ENCODE data around the gene GLRX.

GLRX gene

GRCh38 chr5:95824747-95825146, 2.2 kb upstream of the GLRX start:
- peaks cover 25% of the 10 kb centered on the region for H3K4me1 ChIP-seq (ENCODE audit: control insufficient read depth, insufficient read depth, low read length)
- no peaks in the 10 kb centered on the region for H3K36me3 ChIP-seq (ENCODE audit: control insufficient read depth, insufficient read depth, low read length)
- no peak overlapping the region for H3K27ac ChIP-seq (ENCODE audit: low read depth, low read length)
- no peak overlapping the region for H3K4me3 ChIP-seq (ENCODE audit: low read depth, low read length)
- H3K27me3 ChIP-seq (ENCODE audit: control insufficient read depth, insufficient read depth, low read length): no peaks in the 10 kb centered on the region
- H3K9ac ChIP-seq (ENCODE audit: low read length): no peak overlapping the region
- no peaks in the 10 kb centered on the region for H3K9me3 ChIP-seq (ENCODE audit: control insufficient read depth, insufficient read depth, low read depth, low read length)

GRCh38 chr5:95823738-95824609, 1.4 kb upstream of the GLRX start:
- peaks cover 25% of the 10 kb centered on the region for H3K4me1 ChIP-seq (ENCODE audit: control insufficient read depth, insufficient read depth, low read length)
- H3K27me3 ChIP-seq (ENCODE audit: control insufficient read depth, insufficient read depth, low read length): no peaks in the 10 kb centered on the region
- H3K9me3 ChIP-seq (ENCODE audit: control insufficient read depth, insufficient read depth, low read depth, low read length): no peaks in the 10 kb centered on the region
- no peak overlapping the region for H3K9ac ChIP-seq (ENCODE audit: low read length)
- no peak overlapping the region for H3K27ac ChIP-seq (ENCODE audit: low read depth, low read length)
- H3K4me3 ChIP-seq (ENCODE audit: low read depth, low read length): peak overlapping the region; percentile 84; the same call in 1 of the 2 replicates
- H3K36me3 ChIP-seq (ENCODE audit: control insufficient read depth, insufficient read depth, low read length): no peaks in the 10 kb centered on the region

GRCh38 chr5:95823218-95823737, 752 bp upstream of the GLRX start:
- Histone ChIP-seq H3K27ac (ENCODE audit: low read depth, low read length) (peak overlapping the region; percentile 14; the same call in 1 of the 2 replicates), H3K27me3 (ENCODE audit: control insufficient read depth, insufficient read depth, low read length) (no peaks in the 10 kb centered on the region), H3K4me1 (ENCODE audit: control insufficient read depth, insufficient read depth, low read length) (peaks cover 27% of the 10 kb centered on the region), H3K36me3 (ENCODE audit: control insufficient read depth, insufficient read depth, low read length) (no peaks in the 10 kb centered on the region), H3K9ac (ENCODE audit: low read length) (peak overlapping the region; percentile 9), H3K4me3 (ENCODE audit: low read depth, low read length) (peak overlapping the region; percentile 84; the same call in 1 of the 2 replicates), H3K9me3 (ENCODE audit: control insufficient read depth, insufficient read depth, low read depth, low read length) (no peaks in the 10 kb centered on the region)

- Histone ChIP-seq H3K4me3 (ENCODE audit: low read depth, low read length) (peak overlapping the region; percentile 84), H3K4me1 (ENCODE audit: control insufficient read depth, insufficient read depth, low read length) (peaks cover 39% of the 10 kb centered on the region), H3K27ac (ENCODE audit: low read depth, low read length) (no peak overlapping the region)
These were observed 434 bp downstream of the GLRX start for GRCh38 chr5:95822043-95822541.

GRCh38 chr5:95821110-95822021, 1.2 kb downstream of the GLRX start:
- peak overlapping the region; percentile 26 for H3K9ac ChIP-seq (ENCODE audit: low read length)
- H3K27ac ChIP-seq (ENCODE audit: low read depth, low read length): no peak overlapping the region

More at GRCh38 chr5:95822043-95822541, 434 bp downstream of the GLRX start:
- Histone ChIP-seq H3K36me3 (ENCODE audit: control insufficient read depth, insufficient read depth, low read length) (no peaks in the 10 kb centered on the region), H3K27me3 (ENCODE audit: control insufficient read depth, insufficient read depth, low read length) (no peaks in the 10 kb centered on the region), H3K9me3 (ENCODE audit: control insufficient read depth, insufficient read depth, low read depth, low read length) (no peaks in the 10 kb centered on the region), H3K9ac (ENCODE audit: low read length) (peak overlapping the region; percentile 59)

GRCh38 chr5:95818181-95819147, 4.1 kb downstream of the GLRX start:
- no peak overlapping the region for H3K9ac ChIP-seq (ENCODE audit: low read length)
- H3K36me3 ChIP-seq (ENCODE audit: control insufficient read depth, insufficient read depth, low read length): peaks cover 17% of the 10 kb centered on the region; the same call in 1 of the 2 replicates
- H3K4me3 ChIP-seq (ENCODE audit: low read depth, low read length): peak overlapping the region; percentile 6; the same call in 1 of the 2 replicates

More at GRCh38 chr5:95821110-95822021, 1.2 kb downstream of the GLRX start:
- 0 out of 2 replicates have a peak, but pooled peaks cover under 1% of the 10 kb centered on the region for H3K36me3 ChIP-seq (ENCODE audit: control insufficient read depth, insufficient read depth, low read length)
- peak overlapping the region; percentile 84 for H3K4me3 ChIP-seq (ENCODE audit: low read depth, low read length)
- peaks cover 39% of the 10 kb centered on the region for H3K4me1 ChIP-seq (ENCODE audit: control insufficient read depth, insufficient read depth, low read length)
- H3K27me3 ChIP-seq (ENCODE audit: control insufficient read depth, insufficient read depth, low read length): no peaks in the 10 kb centered on the region
- H3K9me3 ChIP-seq (ENCODE audit: control insufficient read depth, insufficient read depth, low read depth, low read length): no peaks in the 10 kb centered on the region

GRCh38 chr5:95817430-95817829, 5.1 kb downstream of the GLRX start:
- no peaks in the 10 kb centered on the region for H3K27me3 ChIP-seq (ENCODE audit: control insufficient read depth, insufficient read depth, low read length)
- no peak overlapping the region for H3K4me3 ChIP-seq (ENCODE audit: low read depth, low read length)
- H3K36me3 ChIP-seq (ENCODE audit: control insufficient read depth, insufficient read depth, low read length): peaks cover 17% of the 10 kb centered on the region; the same call in 1 of the 2 replicates
- peaks cover 18% of the 10 kb centered on the region for H3K4me1 ChIP-seq (ENCODE audit: control insufficient read depth, insufficient read depth, low read length)
- no peak overlapping the region for H3K9ac ChIP-seq (ENCODE audit: low read length)
- no peaks in the 10 kb centered on the region for H3K9me3 ChIP-seq (ENCODE audit: control insufficient read depth, insufficient read depth, low read depth, low read length)
- H3K27ac ChIP-seq (ENCODE audit: low read depth, low read length): no peak overlapping the region

More at GRCh38 chr5:95818181-95819147, 4.1 kb downstream of the GLRX start:
- Histone ChIP-seq H3K27ac (ENCODE audit: low read depth, low read length) (no peak overlapping the region), H3K27me3 (ENCODE audit: control insufficient read depth, insufficient read depth, low read length) (no peaks in the 10 kb centered on the region), H3K9me3 (ENCODE audit: control insufficient read depth, insufficient read depth, low read depth, low read length) (no peaks in the 10 kb centered on the region), H3K4me1 (ENCODE audit: control insufficient read depth, insufficient read depth, low read length) (peaks cover 27% of the 10 kb centered on the region)

GRCh38 chr5:95816776-95817175, 5.8 kb downstream of the GLRX start:
- H3K9me3 ChIP-seq (ENCODE audit: control insufficient read depth, insufficient read depth, low read depth, low read length): no peaks in the 10 kb centered on the region
- no peaks in the 10 kb centered on the region for H3K27me3 ChIP-seq (ENCODE audit: control insufficient read depth, insufficient read depth, low read length)
- H3K9ac ChIP-seq (ENCODE audit: low read length): no peak overlapping the region
- no peak overlapping the region for H3K27ac ChIP-seq (ENCODE audit: low read depth, low read length)
- H3K36me3 ChIP-seq (ENCODE audit: control insufficient read depth, insufficient read depth, low read length): peaks cover 17% of the 10 kb centered on the region; the same call in 1 of the 2 replicates
- no peak overlapping the region for H3K4me3 ChIP-seq (ENCODE audit: low read depth, low read length)
- H3K4me1 ChIP-seq (ENCODE audit: control insufficient read depth, insufficient read depth, low read length): peaks cover 18% of the 10 kb centered on the region

- H3K9ac ChIP-seq (ENCODE audit: low read length): no peak overlapping the region
- peaks cover 17% of the 10 kb centered on the region; the same call in 1 of the 2 replicates for H3K36me3 ChIP-seq (ENCODE audit: control insufficient read depth, insufficient read depth, low read length)
- no peak overlapping the region for H3K4me3 ChIP-seq (ENCODE audit: low read depth, low read length)
- no peaks in the 10 kb centered on the region for H3K9me3 ChIP-seq (ENCODE audit: control insufficient read depth, insufficient read depth, low read depth, low read length)
- H3K4me1 ChIP-seq (ENCODE audit: control insufficient read depth, insufficient read depth, low read length): peaks cover 14% of the 10 kb centered on the region
- H3K27ac ChIP-seq (ENCODE audit: low read depth, low read length): no peak overlapping the region
- no peaks in the 10 kb centered on the region for H3K27me3 ChIP-seq (ENCODE audit: control insufficient read depth, insufficient read depth, low read length)
These were observed 6.2 kb downstream of the GLRX start for GRCh38 chr5:95816341-95816740.
